Right atrium auricular region (tissue), 2 donors: ENCODE results near the gene ZNF827. TPM values are rescaled to one million over a fixed set of nuclear protein-coding genes. Genes with fewer than 3 reads are reported as not detected.
A peak's percentile ranks its signal among the peaks of the same experiment; 100 is the strongest.

Source experiments
- DNase-seq: peaks from one replicate; pipeline ENCODE4 v3.0.0-alpha.2; 2019; ENCODE audit warnings: low spot score
- H3K27ac ChIP-seq, 2 donors: fragments of 200-600 bp; sonication (generic); 1 replicate in 1 of 2; 2 replicates in 1 of 2; pipeline ENCODE4 v1.5.1; 2016 to 2019
- H3K27me3 ChIP-seq, 2 donors: fragments of 200-600 bp; sonication (generic); one replicate each; pipeline versions ENCODE4 v1.5.1 to v1.6.0; 2017 to 2019
- H3K36me3 ChIP-seq: fragments of 200-600 bp; sonication (generic); one replicate; pipeline ENCODE4 v1.5.1; 2016
- H3K4me1 ChIP-seq, 2 donors: fragments of 200-600 bp; sonication (generic); one replicate each; pipeline versions ENCODE4 v1.5.1 to v1.6.0; 2017 to 2019
- H3K4me3 ChIP-seq, 2 donors: fragments of 200-600 bp; sonication (generic); 1 replicate in 1 of 2; 2 replicates in 1 of 2; pipeline ENCODE4 v1.5.1; 2017 to 2019; ENCODE audit warnings: mild to moderate bottlenecking in 1 of 2, moderate library complexity in 1 of 2
- H3K9me3 ChIP-seq, 2 donors: fragments of 200-600 bp; sonication (generic); one replicate each; pipeline ENCODE4 v1.5.1; 2019
- total RNA-seq, 2 donors: library from RNA; depleted of rRNA; stranded (reverse); fragments of >200 nt; gene quantifications; one replicate each; pipeline ENCODE4 v1.1.0, GENCODE V29; 2016
- TF ChIP-seq, protein P1 (sequence below), 2 donors: fragments of 200-600 bp; sonication (generic); IDR thresholded peaks; one replicate each; pipeline ENCODE4 v1.5.1; 2019; ENCODE audit warnings: antibody characterized with exemption in 2 of 2

The ZNF827 gene
- total RNA-seq, 2 donors from 2014 or later: 8.5 to 16.9 TPM

DNA sequence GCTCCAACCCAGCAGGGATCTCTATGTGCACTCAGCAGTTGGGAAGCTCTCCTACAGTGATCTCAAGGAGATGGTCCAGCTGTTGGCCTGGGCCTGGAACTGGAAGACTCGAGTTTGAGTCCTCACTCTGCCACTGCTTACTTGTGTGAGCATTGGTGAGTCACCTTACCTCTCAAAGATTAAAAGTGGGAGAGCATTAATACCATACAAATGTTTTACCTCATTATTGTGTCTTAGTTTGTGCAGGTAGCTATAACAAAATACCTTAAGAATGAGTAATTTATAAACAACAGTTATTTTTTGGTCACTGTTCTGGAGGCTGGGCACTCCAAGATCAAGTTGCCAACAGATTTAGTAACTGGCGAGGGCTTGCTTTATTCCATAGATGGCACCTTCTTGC lies 21.4 kb upstream of the ZNF827 start:
- Histone ChIP-seq H3K4me3 (no peak overlapping the region), H3K27me3 (no peaks in the 10 kb centered on the region), H3K4me1 (no peaks in the 10 kb centered on the region), H3K36me3 (no peaks in the 10 kb centered on the region), H3K27ac (no peak overlapping the region), H3K9me3 (peaks cover 0 to 5% of the 10 kb centered on the region in 2 donors)
- no peak for DNase-seq
- TF ChIP-seq, protein P1, sequence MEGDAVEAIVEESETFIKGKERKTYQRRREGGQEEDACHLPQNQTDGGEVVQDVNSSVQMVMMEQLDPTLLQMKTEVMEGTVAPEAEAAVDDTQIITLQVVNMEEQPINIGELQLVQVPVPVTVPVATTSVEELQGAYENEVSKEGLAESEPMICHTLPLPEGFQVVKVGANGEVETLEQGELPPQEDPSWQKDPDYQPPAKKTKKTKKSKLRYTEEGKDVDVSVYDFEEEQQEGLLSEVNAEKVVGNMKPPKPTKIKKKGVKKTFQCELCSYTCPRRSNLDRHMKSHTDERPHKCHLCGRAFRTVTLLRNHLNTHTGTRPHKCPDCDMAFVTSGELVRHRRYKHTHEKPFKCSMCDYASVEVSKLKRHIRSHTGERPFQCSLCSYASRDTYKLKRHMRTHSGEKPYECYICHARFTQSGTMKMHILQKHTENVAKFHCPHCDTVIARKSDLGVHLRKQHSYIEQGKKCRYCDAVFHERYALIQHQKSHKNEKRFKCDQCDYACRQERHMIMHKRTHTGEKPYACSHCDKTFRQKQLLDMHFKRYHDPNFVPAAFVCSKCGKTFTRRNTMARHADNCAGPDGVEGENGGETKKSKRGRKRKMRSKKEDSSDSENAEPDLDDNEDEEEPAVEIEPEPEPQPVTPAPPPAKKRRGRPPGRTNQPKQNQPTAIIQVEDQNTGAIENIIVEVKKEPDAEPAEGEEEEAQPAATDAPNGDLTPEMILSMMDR (IDR thresholded peaks at IDR 0.05): no peak

GRCh38 chr4:145957302-145957701 lies 18.7 kb upstream of the ZNF827 start:
- DNase-seq: no peak
- Histone ChIP-seq H3K9me3 (no peaks in the 10 kb centered on the region), H3K4me1 (no peaks in the 10 kb centered on the region), H3K27ac (no peak overlapping the region), H3K27me3 (no peaks in the 10 kb centered on the region), H3K4me3 (no peak overlapping the region), H3K36me3 (no peaks in the 10 kb centered on the region)
- TF ChIP-seq, protein P1 (IDR thresholded peaks at IDR 0.05): no peak

DNA sequence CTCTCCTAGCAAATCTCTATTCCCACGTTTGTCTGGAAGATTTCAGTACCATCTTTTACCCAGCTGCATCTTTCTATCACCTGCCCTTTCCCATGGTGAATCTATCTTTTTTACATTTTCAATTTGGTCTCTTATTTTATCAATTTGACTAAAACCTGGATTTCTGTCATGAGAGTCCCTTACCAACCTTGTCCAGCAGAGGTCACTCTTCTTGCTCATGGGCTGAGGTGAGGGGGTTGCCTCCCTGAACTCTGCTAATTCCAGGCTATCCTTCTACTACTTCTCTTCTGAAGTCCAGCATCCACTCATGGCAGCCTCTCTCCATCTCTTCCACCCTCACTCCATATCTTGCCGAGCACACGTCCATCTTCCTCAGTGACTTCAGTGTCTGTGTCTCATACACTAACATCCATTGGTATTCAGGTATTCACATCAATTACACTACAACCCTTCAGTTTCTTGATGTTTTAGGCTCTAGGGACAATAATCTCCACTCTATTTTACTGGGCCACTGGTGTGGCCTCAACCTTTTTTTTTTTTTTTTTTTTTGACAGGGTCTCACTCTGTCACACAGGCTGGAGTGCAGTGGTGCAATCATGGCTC lies 17.8 kb upstream of the ZNF827 start:
- no peaks in the 10 kb centered on the region for H3K27me3 ChIP-seq
- DNase-seq: no peak
- no peak overlapping the region for H3K4me3 ChIP-seq
- H3K9me3 ChIP-seq: no peaks in the 10 kb centered on the region
- H3K36me3 ChIP-seq: no peaks in the 10 kb centered on the region
- H3K27ac ChIP-seq: no peak overlapping the region
- no peaks in the 10 kb centered on the region for H3K4me1 ChIP-seq
- TF ChIP-seq, protein P1 (IDR thresholded peaks at IDR 0.05): peak; percentile 65 to 74

- no peak for DNase-seq
Observed at GRCh38 chr4:145954924-145955339, 16.3 kb upstream of the ZNF827 start.

DNA sequence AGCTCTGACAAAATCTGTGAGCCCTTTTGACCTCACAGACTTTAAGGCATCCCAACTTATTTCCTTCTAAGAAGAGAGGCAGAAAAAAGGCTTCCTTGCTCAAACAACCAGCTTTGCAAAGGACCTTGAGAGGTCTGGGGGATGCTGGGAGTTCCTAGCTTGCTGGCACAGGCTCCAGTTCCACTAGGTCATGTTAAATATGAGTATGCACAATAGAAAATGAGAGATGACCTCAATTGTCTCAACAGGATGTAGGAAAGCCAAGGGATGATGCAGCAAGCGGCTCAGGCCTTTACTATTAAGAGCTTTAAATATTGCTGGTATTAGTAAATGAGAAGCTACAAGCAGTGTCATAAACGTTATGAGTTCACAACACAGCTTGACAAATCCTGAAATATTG lies 13.3 kb upstream of the ZNF827 start:
- H3K27ac ChIP-seq: no peak overlapping the region
- no peak for DNase-seq
- no peaks in the 10 kb centered on the region for H3K4me1 ChIP-seq
- TF ChIP-seq, protein P1 (IDR thresholded peaks at IDR 0.05): no peak
- no peaks in the 10 kb centered on the region for H3K27me3 ChIP-seq
- no peaks in the 10 kb centered on the region for H3K9me3 ChIP-seq
- no peaks in the 10 kb centered on the region for H3K36me3 ChIP-seq
- no peak overlapping the region for H3K4me3 ChIP-seq

More at GRCh38 chr4:145954924-145955339, 16.3 kb upstream of the ZNF827 start:
- Histone ChIP-seq H3K9me3 (no peaks in the 10 kb centered on the region), H3K27me3 (no peaks in the 10 kb centered on the region), H3K4me3 (no peak overlapping the region), H3K27ac (no peak overlapping the region), H3K4me1 (no peaks in the 10 kb centered on the region), H3K36me3 (no peaks in the 10 kb centered on the region)
- TF ChIP-seq, protein P1 (IDR thresholded peaks at IDR 0.05): no peak
